Activated CD8-positive, alpha-beta memory T cell treated with anti-CD3 and anti-CD28 coated beads for 36 hours (primary cell): ENCODE data around the gene KRT25. TPM values are rescaled to one million over a fixed set of nuclear protein-coding genes. Genes with fewer than 3 reads are reported as not detected.

ENCODE experiments used
- CTCF ChIA-PET: fragments of 350-600 bp; sonication (Branson Sonifier 250); formaldehyde crosslinking; loops from one replicate; lab custom pipeline; 2021; ENCODE audit warnings: antibody characterized with exemption; lab: Charles Lee
- POLR2A ChIA-PET: fragments of 350-600 bp; sonication (Branson Sonifier 250); formaldehyde crosslinking; loops from one replicate; lab custom pipeline; 2021; ENCODE audit warnings: antibody characterized with exemption; lab: Charles Lee
- total RNA-seq, 2 experiments: library from RNA; stranded (reverse); gene quantifications; one replicate each; pipeline ENCODE4 v1.2.3, GENCODE V29; 2021

KRT25 gene
- total RNA-seq, 2 experiments from 2014 or later, result not detected

- ChIA-PET POLR2A (no interaction called here), CTCF (no interaction called here)
Observed at GRCh38 chr17:40703652-40704051, 51.5 kb downstream of the KRT25 start, which contains the start of gene KRT24. TSS of gene KRT24 (minus strand) at chr17:40703752. CDS start at chr17:40703693, 59 bp downstream.

- POLR2A ChIA-PET, result no interaction called here
- CTCF ChIA-PET, result no interaction called here
Observed at GRCh38 chr17:40702271-40702670, 52.9 kb downstream of the KRT25 start.

- CTCF ChIA-PET, result no interaction called here
- POLR2A ChIA-PET, result no interaction called here
Observed at GRCh38 chr17:40699853-40700252, 55.3 kb downstream of the KRT25 start.

- CTCF ChIA-PET, result no interaction called here
- POLR2A ChIA-PET, result no interaction called here
Observed at GRCh38 chr17:40699371-40699770, 55.8 kb downstream of the KRT25 start.

Other genes with a start within 250 kb of the KRT25 start
- gene CCR7, start 189.9 kb downstream of the KRT25 start, total RNA-seq, result 100 to 1,000 TPM; 120 to 125 TPM
- gene SMARCE1, start 107.5 kb downstream of the KRT25 start, total RNA-seq, result 100 to 1,000 TPM in 1 of 2 experiments, 10 to 100 TPM in 1; 97.7 to 106 TPM
- gene KRT222, start 90.2 kb downstream of the KRT25 start, total RNA-seq, result not detected
- gene KRT24, start 51.6 kb downstream of the KRT25 start, total RNA-seq, result not detected
- gene KRT26, start 16.9 kb upstream of the KRT25 start, total RNA-seq, result not detected
- not detected for gene KRT27, start 27.2 kb upstream of the KRT25 start, total RNA-seq
- not detected for gene KRT28, start 44.6 kb upstream of the KRT25 start, total RNA-seq
- gene KRT10, start 67.3 kb upstream of the KRT25 start, total RNA-seq, result 10 to 100 TPM; 44.6 to 45.2 TPM
- not detected for gene KRT12, start 111.9 kb upstream of the KRT25 start, total RNA-seq
- gene KRT20, start 129.9 kb upstream of the KRT25 start, total RNA-seq, result not detected
- gene KRT23, start 182.3 kb upstream of the KRT25 start, total RNA-seq, result not detected
- not detected for gene KRT39, start 211.6 kb upstream of the KRT25 start, total RNA-seq
- gene KRT40, start 229.0 kb upstream of the KRT25 start, total RNA-seq, result not detected
- not detected for gene KRTAP3-3, start 238.8 kb upstream of the KRT25 start, total RNA-seq
- not detected for gene KRTAP3-2, start 244.6 kb upstream of the KRT25 start, total RNA-seq